MM.1S (cell line): Measurements from ENCODE around the gene HOXB2.
A peak's percentile ranks its signal among the peaks of the same experiment; 100 is the strongest.

Experiments used
- DNase-seq: peaks from one replicate; pipeline ENCODE4 v3.0.0-alpha.2; 2015
- H2AFZ ChIP-seq: fragments of 300-600 bp; sonication (generic); 2 replicates; pipeline ENCODE4 v1.6.0; 2016; ENCODE audit warnings: antibody characterized with exemption, low read length
- H3F3A ChIP-seq: fragments of 300-600 bp; sonication (generic); 2 replicates; pipeline ENCODE4 v1.6.1; 2016; ENCODE audit warnings: mild to moderate bottlenecking, antibody characterized with exemption, low read length, moderate library complexity, mixed read lengths; ENCODE audit not compliant: insufficient read depth
- H3K27ac ChIP-seq: fragments of 300-600 bp; sonication (generic); 2 replicates; pipeline ENCODE4 v1.5.1; 2016; ENCODE audit warnings: mild to moderate bottlenecking, low read length
- H3K27me3 ChIP-seq: fragments of 300-600 bp; sonication (generic); replicated peaks from 2 replicates; pipeline ENCODE4 v1.6.0; 2016; ENCODE audit warnings: low read length; ENCODE audit not compliant: insufficient read depth
- H3K36me3 ChIP-seq: fragments of 300-600 bp; sonication (generic); replicated peaks from 2 replicates; pipeline ENCODE4 v1.6.1; 2016; ENCODE audit warnings: mild to moderate bottlenecking, low read length, mixed read lengths; ENCODE audit not compliant: insufficient read depth
- H3K4me1 ChIP-seq: fragments of 300-600 bp; sonication (generic); 2 replicates; pipeline ENCODE4 v1.6.1; 2016; ENCODE audit warnings: low read length, mixed read lengths
- H3K4me2 ChIP-seq: fragments of 300-600 bp; sonication (generic); 2 replicates; pipeline ENCODE4 v1.6.0; 2016; ENCODE audit warnings: low read depth, low read length
- H3K4me3 ChIP-seq: fragments of 300-600 bp; sonication (generic); 2 replicates; pipeline ENCODE4 v1.5.1; 2016; ENCODE audit warnings: low read length, mixed read lengths
- H3K79me2 ChIP-seq: fragments of 300-600 bp; sonication (generic); 2 replicates; pipeline ENCODE4 v1.6.1; 2016; ENCODE audit warnings: mixed run types, low read length, mixed read lengths
- H3K9ac ChIP-seq: fragments of 300-600 bp; sonication (generic); 2 replicates; pipeline ENCODE4 v1.6.1; 2016; ENCODE audit warnings: low read length, mixed read lengths
- H3K9me2 ChIP-seq: fragments of 300-600 bp; sonication (generic); replicated peaks from 2 replicates; pipeline ENCODE4 v1.6.1; 2016; ENCODE audit warnings: mild to moderate bottlenecking, low read length, mixed read lengths; ENCODE audit not compliant: insufficient read depth
- H3K9me3 ChIP-seq: fragments of 300-600 bp; sonication (generic); replicated peaks from 2 replicates; pipeline ENCODE4 v1.6.1; 2016; ENCODE audit warnings: mild to moderate bottlenecking, low read length, mixed read lengths; ENCODE audit not compliant: insufficient read depth
- H4K20me1 ChIP-seq: fragments of 300-600 bp; sonication (generic); 2 replicates; pipeline ENCODE4 v1.6.1; 2016; ENCODE audit warnings: mild to moderate bottlenecking, low read length, moderate library complexity, mixed read lengths; ENCODE audit not compliant: insufficient read depth
- CTCF ChIP-seq: fragments of 300-600 bp; sonication (generic); IDR thresholded peaks from 2 replicates; pipeline ENCODE4 v1.5.1; 2016; ENCODE audit warnings: antibody characterized with exemption, low read length, mixed read lengths
- EZH2 ChIP-seq: fragments of 300-600 bp; sonication (generic); optimal IDR thresholded peaks from 2 replicates; pipeline ENCODE3; 2017; ENCODE audit warnings: low read depth, mild to moderate bottlenecking, antibody characterized with exemption, low read length, mixed read lengths
- EZH2phosphoT487 ChIP-seq: fragments of 300-600 bp; sonication (generic); IDR thresholded peaks from 2 replicates; pipeline ENCODE4 v1.6.1; 2018; ENCODE audit warnings: antibody characterized with exemption, low read length

HOXB2 gene

GRCh38 chr17:48576479-48577309 is 31.8 kb upstream of the HOXB2 start:
- no peak for DNase-seq
- no peaks in the 10 kb centered on the region for H3K36me3 ChIP-seq

GRCh38 chr17:48575673-48576478 is 31.0 kb upstream of the HOXB2 start:
- no peaks in the 10 kb centered on the region for H3K9me3 ChIP-seq
- H2AFZ ChIP-seq, result no peak overlapping the region
- TF ChIP-seq EZH2, result no peak
- DNase-seq, result peak; percentile 33
- no peaks in the 10 kb centered on the region for H3K27me3 ChIP-seq
- peak overlapping the region; percentile 19; the same call in 1 of the 2 replicates for H3K4me2 ChIP-seq
- peaks cover 8% of the 10 kb centered on the region for H3K4me1 ChIP-seq
- no peak overlapping the region for H3K9ac ChIP-seq
- H3F3A ChIP-seq, result no peaks in the 10 kb centered on the region
- no peaks in the 10 kb centered on the region for H3K36me3 ChIP-seq
- H3K27ac ChIP-seq, result no peak overlapping the region
- H3K9me2 ChIP-seq, result no peaks in the 10 kb centered on the region
- no peaks in the 10 kb centered on the region for H4K20me1 ChIP-seq
- H3K4me3 ChIP-seq, result no peak overlapping the region
- peaks cover 12% of the 10 kb centered on the region for H3K79me2 ChIP-seq

More at GRCh38 chr17:48576479-48577309, 31.8 kb upstream of the HOXB2 start:
- H3K9ac ChIP-seq, result no peak overlapping the region
- no peaks in the 10 kb centered on the region for H3K27me3 ChIP-seq
- H2AFZ ChIP-seq, result no peak overlapping the region
- H3K27ac ChIP-seq, result no peak overlapping the region
- no peaks in the 10 kb centered on the region for H4K20me1 ChIP-seq
- H3F3A ChIP-seq, result no peaks in the 10 kb centered on the region
- peaks cover 8% of the 10 kb centered on the region for H3K4me1 ChIP-seq
- H3K79me2 ChIP-seq, result peaks cover 12% of the 10 kb centered on the region
- H3K9me3 ChIP-seq, result no peaks in the 10 kb centered on the region
- no peaks in the 10 kb centered on the region for H3K9me2 ChIP-seq
- TF ChIP-seq CTCF (no peak), EZH2 (no peak), EZH2phosphoT487 (no peak)
- H3K4me2 ChIP-seq, result peak overlapping the region; percentile 46
- H3K4me3 ChIP-seq, result peak overlapping the region; percentile 79

GRCh38 chr17:48575066-48575582 is 30.2 kb upstream of the HOXB2 start:
- Histone ChIP-seq H2AFZ (no peak overlapping the region), H3K79me2 (peaks cover 12% of the 10 kb centered on the region), H3K4me3 (no peak overlapping the region), H3K4me2 (no peak overlapping the region), H3K9me2 (no peaks in the 10 kb centered on the region), H4K20me1 (no peaks in the 10 kb centered on the region), H3K4me1 (peaks cover 8% of the 10 kb centered on the region), H3K36me3 (no peaks in the 10 kb centered on the region), H3K27ac (no peak overlapping the region), H3K27me3 (no peaks in the 10 kb centered on the region), H3K9me3 (no peaks in the 10 kb centered on the region), H3F3A (no peaks in the 10 kb centered on the region), H3K9ac (no peak overlapping the region)
- TF ChIP-seq EZH2phosphoT487 (no peak), EZH2 (no peak), CTCF (no peak)
- no peak for DNase-seq
